ENCODE measurements around the gene AFMID. TPM values are rescaled to one million over a fixed set of nuclear protein-coding genes. Genes with fewer than 3 reads are reported as not detected.
"Not testable (repeated sequence)": the region's sequence is repeated elsewhere in the genome, so short reads cannot be mapped to it uniquely, and the experiment has no call there.

The AFMID gene
- polyA plus RNA-seq (ENCODE audit: insufficient read length in 10 of 10): 10 to 100 TPM; 28.3 to 39.5 (median 32.1) TPM
- long read RNA-seq, donor 1, partial matches to known transcripts: 34 of 41 reads
- long read RNA-seq, donor 1, other reads (novel, unspliced or antisense): 5 of 41 reads
- long read RNA-seq, donor 2, partial matches to known transcripts: 0 of 3 reads
- long read RNA-seq, donor 2, other reads (novel, unspliced or antisense): 0 of 3 reads
- long read RNA-seq, donor 3: 0 reads
- long read RNA-seq, donor 4, partial matches to known transcripts: 36 of 43 reads
- long read RNA-seq, donor 4, other reads (novel, unspliced or antisense): 5 of 43 reads
- long read RNA-seq, donor 5, partial matches to known transcripts: 0 of 12 reads
- long read RNA-seq, donor 5, other reads (novel, unspliced or antisense): 9 of 12 reads
- long read RNA-seq, donor 6, partial matches to known transcripts: 0 of 8 reads
- long read RNA-seq, donor 6, other reads (novel, unspliced or antisense): 7 of 8 reads
- long read RNA-seq, donor 7, partial matches to known transcripts: 0 of 8 reads
- long read RNA-seq, donor 7, other reads (novel, unspliced or antisense): 5 of 8 reads
- long read RNA-seq, donor 8, partial matches to known transcripts: 50 of 51 reads
- long read RNA-seq, donor 8, other reads (novel, unspliced or antisense): 0 of 51 reads
- long read RNA-seq, donor 9: 0 reads

DNA sequence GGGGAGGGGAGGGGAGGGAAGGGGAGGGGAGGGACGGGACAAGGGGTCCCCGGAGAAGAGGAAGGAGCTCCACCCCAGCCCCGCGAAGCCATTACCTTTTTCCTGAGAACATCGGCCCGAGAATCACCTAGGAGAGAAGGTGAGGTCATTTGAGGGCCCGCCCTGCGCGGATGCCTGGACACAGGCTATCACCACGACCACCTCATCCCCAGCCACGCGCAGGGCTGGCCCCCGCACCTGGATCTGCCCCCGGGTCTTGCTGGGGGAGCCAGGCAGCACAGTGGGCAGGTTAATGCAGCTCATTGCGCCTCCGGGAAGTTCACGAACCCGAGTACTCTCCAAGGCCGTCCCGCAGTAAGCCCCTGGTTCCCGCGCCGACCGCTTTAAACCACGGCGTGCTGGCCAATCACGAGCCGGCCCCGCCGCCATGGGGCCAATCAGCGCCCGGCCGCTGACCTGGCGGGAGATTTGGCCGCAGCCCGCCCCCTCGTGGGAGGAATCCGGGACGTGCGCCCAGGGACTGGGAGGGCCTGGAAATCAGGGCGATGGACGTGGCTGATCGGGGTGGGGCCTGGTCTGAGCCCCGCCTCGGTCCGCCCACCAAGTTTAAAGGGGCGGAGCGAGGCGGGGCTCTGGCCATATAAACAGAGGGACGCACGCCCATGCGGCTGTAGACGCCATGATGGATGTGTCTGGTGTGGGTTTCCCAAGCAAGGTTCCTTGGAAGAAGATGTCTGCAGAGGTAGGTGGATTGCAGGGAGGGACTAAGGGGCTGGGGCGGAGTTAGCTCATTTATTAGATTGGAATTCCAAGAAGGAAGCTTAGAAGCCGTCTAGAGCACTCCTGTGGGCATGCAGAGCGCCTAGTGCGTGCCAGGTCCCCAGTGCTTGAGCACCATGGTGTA, at the start of gene AFMID, which contains the start of gene TK1:
AFMID (plus strand) TSS at position 671 of the 904 bp plus-strand sequence; CDS start at position 680, 9 bp downstream.
TK1 (minus strand) TSS at position 361 of the 904 bp plus-strand sequence; CDS start at position 303, 58 bp downstream.
- DNase-seq: peak; percentile 97 to 98 (median 97)

- DNase-seq: no peak
Observed at GRCh38 chr17:78137392-78138203, 49.6 kb upstream of the AFMID start.

GRCh38 chr17:78138204-78139060, 48.7 kb upstream of the AFMID start:
- DNase-seq: no peak

DNA sequence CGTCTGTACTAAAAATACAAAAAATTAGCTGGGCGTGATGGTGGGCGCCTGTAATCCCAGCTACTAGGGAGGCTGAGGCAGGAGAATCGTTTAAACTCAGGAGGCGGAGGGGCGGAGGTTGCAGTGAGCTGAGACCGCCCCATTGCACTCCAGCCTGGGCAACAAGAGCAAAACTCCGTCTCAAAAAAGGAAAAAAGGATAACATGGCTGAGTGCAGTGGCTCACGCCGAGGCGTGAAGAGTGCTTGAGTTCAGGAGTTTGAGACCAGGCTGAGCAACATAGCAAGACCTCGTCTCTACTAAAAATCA, 47.3 kb upstream of the AFMID start:
- not testable (repeated sequence) for DNase-seq

GRCh38 chr17:78140169-78141051, 46.8 kb upstream of the AFMID start:
- DNase-seq: peak in 2 of 3 donors; percentile 54 to 75

- DNase-seq: no peak
Observed at GRCh38 chr17:78141437-78142118, 45.6 kb upstream of the AFMID start.

GRCh38 chr17:78142119-78142861, 44.9 kb upstream of the AFMID start:
- DNase-seq: no peak

GRCh38 chr17:78143214-78144146, 43.7 kb upstream of the AFMID start:
- DNase-seq: no peak

GRCh38 chr17:78144147-78144719, 42.9 kb upstream of the AFMID start:
- peak in 2 of 3 donors; percentile 88 to 94 for DNase-seq

- peak in 2 of 3 donors; percentile 61 to 91 for DNase-seq
Observed at GRCh38 chr17:78144736-78145641, 42.2 kb upstream of the AFMID start.

DNA sequence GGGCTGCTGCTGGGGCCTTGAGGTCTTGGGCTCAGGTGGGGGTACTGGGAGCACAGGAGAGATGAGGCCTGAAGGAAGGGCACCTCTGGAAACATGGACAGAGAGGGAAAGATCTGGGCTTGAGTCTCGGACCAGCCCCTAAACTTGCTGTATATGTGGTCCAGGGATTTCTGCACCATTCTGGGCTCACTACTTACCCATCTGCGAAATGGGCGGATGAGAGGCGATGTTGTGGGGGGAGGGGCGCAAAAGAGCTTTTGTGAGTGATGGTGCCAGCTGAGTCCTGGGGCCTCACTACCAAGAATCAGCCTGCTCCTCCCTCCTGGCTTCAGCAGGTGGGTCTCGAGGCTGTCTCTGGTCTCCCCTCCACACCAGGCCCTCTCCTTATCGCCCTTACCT, 40.7 kb upstream of the AFMID start:
- DNase-seq: no peak

DNA sequence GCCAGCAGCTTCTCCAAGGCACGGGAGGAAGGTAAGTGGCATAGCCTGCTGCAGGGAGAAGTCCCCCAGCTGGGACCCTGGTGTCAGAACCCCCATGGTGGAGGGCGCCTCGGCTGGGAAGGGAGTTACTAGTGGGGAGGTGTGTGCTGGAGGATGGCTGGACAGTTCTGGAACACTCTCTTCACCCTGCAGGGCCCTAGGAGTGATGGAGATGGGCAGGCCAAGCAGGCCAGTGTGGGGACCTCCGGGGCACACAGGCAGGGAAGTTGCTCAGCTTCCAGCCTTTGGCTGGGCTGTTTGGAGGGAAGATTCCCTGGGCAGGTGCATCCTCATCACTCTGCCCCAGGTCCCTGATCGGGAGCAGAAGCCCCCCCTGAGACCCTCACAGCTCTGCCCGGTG, 40.3 kb upstream of the AFMID start:
- no peak for DNase-seq

GRCh38 chr17:78147315-78147998, 39.7 kb upstream of the AFMID start:
- DNase-seq: no peak

GRCh38 chr17:78148286-78149016, 38.7 kb upstream of the AFMID start:
- DNase-seq: no peak

Measured in muscle of back (tissue), 13 donors.